Vagina (tissue), 2 donors: Measurements from ENCODE around the gene GFPT1. TPM values are rescaled to one million over a fixed set of nuclear protein-coding genes. Genes with fewer than 3 reads are reported as not detected.

ENCODE experiments used
- DNase-seq, 2 donors: peaks; one replicate each; pipeline ENCODE4 v3.0.0-alpha.2; 2017; ENCODE audit errors: extremely low spot score in 2 of 2
- H3K27ac ChIP-seq: fragments of 200-600 bp; sonication (generic); one replicate; pipeline ENCODE4 v1.5.1; 2019
- H3K27me3 ChIP-seq: fragments of 200-600 bp; sonication (generic); one replicate; pipeline ENCODE4 v1.5.1; 2019
- H3K36me3 ChIP-seq, 2 donors: fragments of 200-600 bp; sonication (generic); one replicate each; pipeline ENCODE4 v1.5.1; 2017 to 2019
- H3K4me1 ChIP-seq: fragments of 200-600 bp; sonication (generic); one replicate; pipeline ENCODE4 v1.5.1; 2019
- H3K4me3 ChIP-seq, 2 donors: fragments of 200-600 bp; sonication (generic); 1 replicate in 1 of 2; 2 replicates in 1 of 2; pipeline ENCODE4 v1.5.1; 2016 to 2019
- H3K9me3 ChIP-seq: fragments of 200-600 bp; sonication (generic); one replicate; pipeline ENCODE4 v1.5.1; 2019
- CTCF ChIP-seq, 3 experiments: fragments of 450-650 bp in 2 of 3; fragments of 200-600 bp in 1 of 3; sonication (generic) in 1 of 3; IDR thresholded peaks; one replicate each; pipeline ENCODE4 v1.5.1; 2017 to 2019; ENCODE audit warnings: antibody characterized with exemption in 3 of 3, mild to moderate bottlenecking in 2 of 3, moderate library complexity in 2 of 3
- POLR2A ChIP-seq, 2 donors: fragments of 450-650 bp; IDR thresholded peaks; one replicate each; pipeline ENCODE4 v1.6.1; 2017; ENCODE audit warnings: antibody characterized with exemption in 2 of 2, mild to moderate bottlenecking in 2 of 2, moderate library complexity in 2 of 2
- POLR2AphosphoS5 ChIP-seq, 2 donors: sonication (generic); formaldehyde crosslinking; IDR thresholded peaks; one replicate each; pipeline ENCODE4 v1.9.0; 2017; ENCODE audit warnings: antibody characterized with exemption in 2 of 2, mild to moderate bottlenecking in 2 of 2, low read depth in 1 of 2; ENCODE audit not compliant: insufficient read depth in 1 of 2
- intact Hi-C: fragments of 100-400 bp; cut with DNase I; formaldehyde crosslinking; loops from one replicate; pipeline ENCODE4 v1.15.1; 2023
- total RNA-seq: library from RNA; depleted of rRNA; stranded (reverse); fragments of >200 nt; gene quantifications from one replicate; pipeline ENCODE4 v1.2.3, GENCODE V29; 2016

Gene GFPT1
- total RNA-seq, 1 donor from 2014 or later = 17.9 TPM

GRCh38 chr2:69411120-69411519 lies 24.1 kb upstream of the GFPT1 start:
- Histone ChIP-seq H3K9me3 (no peaks in the 10 kb centered on the region), H3K4me1 (no peaks in the 10 kb centered on the region), H3K36me3 (peaks cover 3 to 63% of the 10 kb centered on the region in 2 donors), H3K27me3 (no peaks in the 10 kb centered on the region), H3K4me3 (no peak overlapping the region), H3K27ac (no peak overlapping the region)
- TF ChIP-seq POLR2A (IDR thresholded peaks at IDR 0.05) (no peak), POLR2AphosphoS5 (IDR thresholded peaks at IDR 0.05; ENCODE audit: insufficient read depth in 1 of 2, low read depth in 1 of 2) (no peak), CTCF (IDR thresholded peaks at IDR 0.05) (no peak)
- intact Hi-C loops = no loop called here
- DNase-seq = no peak

DNA sequence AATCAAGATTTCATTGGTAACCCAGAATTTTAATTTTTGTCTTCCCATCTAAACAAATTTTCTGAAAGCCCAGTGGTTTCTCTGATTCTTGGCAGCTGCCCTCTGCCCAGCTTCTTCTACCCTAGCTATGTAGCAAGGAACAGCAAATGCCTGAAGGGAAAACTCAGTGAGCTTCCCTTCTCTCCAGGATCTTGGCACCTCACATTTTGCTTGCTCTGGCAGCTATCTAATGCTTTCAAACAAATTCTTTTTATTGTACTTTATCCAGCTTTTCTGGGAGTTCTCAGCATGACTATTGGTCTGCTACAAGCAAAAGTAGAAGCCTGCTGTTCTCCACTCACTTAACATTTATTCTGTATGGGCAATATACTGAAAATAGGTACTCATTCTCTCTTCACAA lies 18.3 kb upstream of the GFPT1 start:
- Histone ChIP-seq H3K4me1 (no peaks in the 10 kb centered on the region), H3K27me3 (no peaks in the 10 kb centered on the region), H3K9me3 (no peaks in the 10 kb centered on the region), H3K27ac (no peak overlapping the region), H3K36me3 (peaks cover 0 to 54% of the 10 kb centered on the region in 2 donors), H3K4me3 (no peak overlapping the region)
- no peak for DNase-seq
- no peak for TF ChIP-seq CTCF (IDR thresholded peaks at IDR 0.05)
- TF ChIP-seq POLR2AphosphoS5 (IDR thresholded peaks at IDR 0.05; ENCODE audit: insufficient read depth in 1 of 2, low read depth in 1 of 2) = no peak
- no peak for TF ChIP-seq POLR2A (IDR thresholded peaks at IDR 0.05)
- intact Hi-C loops = no loop called here

DNA sequence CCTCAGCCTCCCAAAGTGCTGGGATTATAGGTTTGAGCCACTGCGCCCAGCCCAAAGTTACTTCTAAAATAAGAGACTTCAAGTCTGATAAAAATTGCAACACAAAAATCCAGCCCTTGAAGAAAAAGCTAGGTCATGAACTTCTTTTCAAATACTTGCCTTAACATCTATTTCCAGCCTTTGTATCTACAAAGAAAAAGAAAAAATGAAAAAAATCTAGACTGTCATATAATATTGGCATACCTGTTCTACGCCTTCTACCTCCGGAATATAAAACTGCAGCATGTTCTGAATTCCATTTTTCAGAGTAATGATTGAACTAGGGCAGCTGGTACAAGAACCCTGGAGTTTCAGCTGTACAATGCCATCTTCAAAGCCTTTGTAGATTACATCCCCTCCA lies 13.1 kb upstream of the GFPT1 start:
- Histone ChIP-seq H3K4me3 (no peak overlapping the region), H3K27me3 (no peaks in the 10 kb centered on the region), H3K36me3 (peaks cover 0 to 46% of the 10 kb centered on the region in 2 donors), H3K9me3 (no peaks in the 10 kb centered on the region), H3K4me1 (no peaks in the 10 kb centered on the region), H3K27ac (no peak overlapping the region)
- intact Hi-C loops = no loop called here
- TF ChIP-seq POLR2AphosphoS5 (IDR thresholded peaks at IDR 0.05; ENCODE audit: insufficient read depth in 1 of 2, low read depth in 1 of 2) (no peak), CTCF (IDR thresholded peaks at IDR 0.05) (no peak), POLR2A (IDR thresholded peaks at IDR 0.05) (no peak)
- no peak for DNase-seq

- no peak for DNase-seq
- H3K27me3 ChIP-seq = no peaks in the 10 kb centered on the region
- H3K9me3 ChIP-seq = no peaks in the 10 kb centered on the region
- intact Hi-C loops = no loop called here
- no peak overlapping the region for H3K27ac ChIP-seq
- peaks cover 0 to 35% of the 10 kb centered on the region in 2 donors for H3K36me3 ChIP-seq
- TF ChIP-seq CTCF (IDR thresholded peaks at IDR 0.05) = no peak
- TF ChIP-seq POLR2AphosphoS5 (IDR thresholded peaks at IDR 0.05; ENCODE audit: insufficient read depth in 1 of 2, low read depth in 1 of 2) = no peak
- TF ChIP-seq POLR2A (IDR thresholded peaks at IDR 0.05) = no peak
- no peaks in the 10 kb centered on the region for H3K4me1 ChIP-seq
- H3K4me3 ChIP-seq = no peak overlapping the region
Measured at GRCh38 chr2:69397234-69397633, 10.2 kb upstream of the GFPT1 start.

GRCh38 chr2:69395866-69396265 lies 8.8 kb upstream of the GFPT1 start:
- peaks cover 0 to 28% of the 10 kb centered on the region in 2 donors for H3K36me3 ChIP-seq
- no peaks in the 10 kb centered on the region for H3K9me3 ChIP-seq
- H3K4me3 ChIP-seq = no peak overlapping the region
- no peaks in the 10 kb centered on the region for H3K27me3 ChIP-seq
- intact Hi-C loops = no loop called here
- H3K4me1 ChIP-seq = no peaks in the 10 kb centered on the region
- no peak overlapping the region for H3K27ac ChIP-seq
- no peak for DNase-seq
- no peak for TF ChIP-seq POLR2AphosphoS5 (IDR thresholded peaks at IDR 0.05; ENCODE audit: insufficient read depth in 1 of 2, low read depth in 1 of 2)
- no peak for TF ChIP-seq POLR2A (IDR thresholded peaks at IDR 0.05)
- no peak for TF ChIP-seq CTCF (IDR thresholded peaks at IDR 0.05)
